Stimulated activated CD8-positive, alpha-beta memory T cell treated with anti-CD3 and anti-CD28 coated beads, Interleukin-2, amount 100 ng/mL, for 48 hours (primary cell): ENCODE results near the gene RPL18.
"Not testable (repeated sequence)": the region's sequence is repeated elsewhere in the genome, so short reads cannot be mapped to it uniquely, and the experiment has no call there.

Experiments
- DNase-seq, 2 donors: peaks; one replicate each; pipeline ENCODE4 v3.0.0-alpha.2; 2020; ENCODE audit warnings: low read depth in 2 of 2

The RPL18 gene

GRCh38 chr19:48644839-48645619 is 26.1 kb upstream of the RPL18 start:
- DNase-seq, result peak; percentile 48 to 63

GRCh38 chr19:48644355-48644754 is 25.4 kb upstream of the RPL18 start:
- DNase-seq, result no peak

GRCh38 chr19:48642862-48643261 is 23.9 kb upstream of the RPL18 start:
- no peak for DNase-seq

- no peak for DNase-seq
These were observed 22.9 kb upstream of the RPL18 start for GRCh38 chr19:48641850-48642249.

GRCh38 chr19:48639483-48640375 is 20.8 kb upstream of the RPL18 start:
- DNase-seq, result no peak

- no peak for DNase-seq
These were observed 19.9 kb upstream of the RPL18 start for GRCh38 chr19:48638831-48639381.

- DNase-seq, result no peak
These were observed 19.2 kb upstream of the RPL18 start for GRCh38 chr19:48637948-48638830.

GRCh38 chr19:48637449-48637947 is 18.5 kb upstream of the RPL18 start:
- peak; percentile 98 for DNase-seq

GRCh38 chr19:48636859-48637448 is 18.0 kb upstream of the RPL18 start, which contains the start of gene DBP:
Gene DBP, minus strand, starts transcription at chr19:48637379. Its CDS starts 385 bp downstream, at chr19:48636994.
- DNase-seq, result no peak

GRCh38 chr19:48635966-48636858 is 17.2 kb upstream of the RPL18 start:
- DNase-seq, result no peak

- DNase-seq, result peak; percentile 61 to 71
These were observed 16.4 kb upstream of the RPL18 start for GRCh38 chr19:48635263-48635965.

- peak; percentile 90 to 93 for DNase-seq
These were observed 15.7 kb upstream of the RPL18 start for GRCh38 chr19:48634424-48635262.

- no peak for DNase-seq
These were observed 15.0 kb upstream of the RPL18 start for GRCh38 chr19:48634036-48634342.

- no peak for DNase-seq
These were observed 14.4 kb upstream of the RPL18 start for GRCh38 chr19:48633148-48634035.

- DNase-seq, result no peak
These were observed 13.7 kb upstream of the RPL18 start for GRCh38 chr19:48632692-48633147.

GRCh38 chr19:48632286-48632685 is 13.3 kb upstream of the RPL18 start:
- not testable (repeated sequence) for DNase-seq

GRCh38 chr19:48631225-48631624 is 12.2 kb upstream of the RPL18 start:
- DNase-seq, result no peak
